Measurements from ENCODE around the gene SEMA6A.

The SEMA6A gene

DNA sequence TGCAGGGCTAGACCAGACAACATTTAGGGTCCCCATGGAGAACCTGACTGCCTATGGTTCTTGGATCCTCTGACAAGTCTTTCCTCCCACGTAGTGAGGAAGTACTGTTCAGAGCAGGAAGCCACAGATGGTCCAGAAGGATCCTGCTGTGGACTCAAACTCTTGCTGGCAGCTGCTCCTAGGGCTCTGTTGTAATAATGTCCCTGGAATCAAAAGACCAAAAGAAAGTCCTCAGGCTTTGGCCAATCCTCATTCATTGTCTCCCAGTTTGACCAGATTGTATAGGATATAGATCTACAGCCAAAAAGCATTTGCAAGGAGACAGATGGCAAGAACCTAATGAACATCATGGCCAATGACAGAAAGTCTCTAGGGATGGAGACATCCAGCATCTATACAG is 53.9 kb downstream of the SEMA6A start:
- Histone ChIP-seq H3K4me3 (replicated peaks; ENCODE audit: insufficient read depth, low read length) (no peak overlapping the region), H3K27me3 (ENCODE audit: insufficient read depth, poor library complexity, severe bottlenecking) (no peaks in the 10 kb centered on the region), H3K27ac (replicated peaks) (no peak overlapping the region)
- TF ChIP-seq POLR2AphosphoS5 (IDR thresholded peaks at IDR 0.05; ENCODE audit: low read depth) (no peak), SPI1 (IDR thresholded peaks at IDR 0.05; ENCODE audit: borderline replicate concordance, low read depth) (no peak), GABPA (IDR thresholded peaks at IDR 0.05; ENCODE audit: low read depth) (no peak)
- TF ChIP-seq, protein P1, sequence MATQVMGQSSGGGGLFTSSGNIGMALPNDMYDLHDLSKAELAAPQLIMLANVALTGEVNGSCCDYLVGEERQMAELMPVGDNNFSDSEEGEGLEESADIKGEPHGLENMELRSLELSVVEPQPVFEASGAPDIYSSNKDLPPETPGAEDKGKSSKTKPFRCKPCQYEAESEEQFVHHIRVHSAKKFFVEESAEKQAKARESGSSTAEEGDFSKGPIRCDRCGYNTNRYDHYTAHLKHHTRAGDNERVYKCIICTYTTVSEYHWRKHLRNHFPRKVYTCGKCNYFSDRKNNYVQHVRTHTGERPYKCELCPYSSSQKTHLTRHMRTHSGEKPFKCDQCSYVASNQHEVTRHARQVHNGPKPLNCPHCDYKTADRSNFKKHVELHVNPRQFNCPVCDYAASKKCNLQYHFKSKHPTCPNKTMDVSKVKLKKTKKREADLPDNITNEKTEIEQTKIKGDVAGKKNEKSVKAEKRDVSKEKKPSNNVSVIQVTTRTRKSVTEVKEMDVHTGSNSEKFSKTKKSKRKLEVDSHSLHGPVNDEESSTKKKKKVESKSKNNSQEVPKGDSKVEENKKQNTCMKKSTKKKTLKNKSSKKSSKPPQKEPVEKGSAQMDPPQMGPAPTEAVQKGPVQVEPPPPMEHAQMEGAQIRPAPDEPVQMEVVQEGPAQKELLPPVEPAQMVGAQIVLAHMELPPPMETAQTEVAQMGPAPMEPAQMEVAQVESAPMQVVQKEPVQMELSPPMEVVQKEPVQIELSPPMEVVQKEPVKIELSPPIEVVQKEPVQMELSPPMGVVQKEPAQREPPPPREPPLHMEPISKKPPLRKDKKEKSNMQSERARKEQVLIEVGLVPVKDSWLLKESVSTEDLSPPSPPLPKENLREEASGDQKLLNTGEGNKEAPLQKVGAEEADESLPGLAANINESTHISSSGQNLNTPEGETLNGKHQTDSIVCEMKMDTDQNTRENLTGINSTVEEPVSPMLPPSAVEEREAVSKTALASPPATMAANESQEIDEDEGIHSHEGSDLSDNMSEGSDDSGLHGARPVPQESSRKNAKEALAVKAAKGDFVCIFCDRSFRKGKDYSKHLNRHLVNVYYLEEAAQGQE (IDR thresholded peaks at IDR 0.05; ENCODE audit: insufficient replicate concordance, low read depth), result no peak
- TF ChIP-seq, protein P2, sequence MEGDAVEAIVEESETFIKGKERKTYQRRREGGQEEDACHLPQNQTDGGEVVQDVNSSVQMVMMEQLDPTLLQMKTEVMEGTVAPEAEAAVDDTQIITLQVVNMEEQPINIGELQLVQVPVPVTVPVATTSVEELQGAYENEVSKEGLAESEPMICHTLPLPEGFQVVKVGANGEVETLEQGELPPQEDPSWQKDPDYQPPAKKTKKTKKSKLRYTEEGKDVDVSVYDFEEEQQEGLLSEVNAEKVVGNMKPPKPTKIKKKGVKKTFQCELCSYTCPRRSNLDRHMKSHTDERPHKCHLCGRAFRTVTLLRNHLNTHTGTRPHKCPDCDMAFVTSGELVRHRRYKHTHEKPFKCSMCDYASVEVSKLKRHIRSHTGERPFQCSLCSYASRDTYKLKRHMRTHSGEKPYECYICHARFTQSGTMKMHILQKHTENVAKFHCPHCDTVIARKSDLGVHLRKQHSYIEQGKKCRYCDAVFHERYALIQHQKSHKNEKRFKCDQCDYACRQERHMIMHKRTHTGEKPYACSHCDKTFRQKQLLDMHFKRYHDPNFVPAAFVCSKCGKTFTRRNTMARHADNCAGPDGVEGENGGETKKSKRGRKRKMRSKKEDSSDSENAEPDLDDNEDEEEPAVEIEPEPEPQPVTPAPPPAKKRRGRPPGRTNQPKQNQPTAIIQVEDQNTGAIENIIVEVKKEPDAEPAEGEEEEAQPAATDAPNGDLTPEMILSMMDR (IDR thresholded peaks at IDR 0.05; ENCODE audit: insufficient read depth, low read length), result no peak
- DNase-seq (ENCODE audit: low read depth in 1 of 2, low spot score in 1 of 2), result no peak

DNA sequence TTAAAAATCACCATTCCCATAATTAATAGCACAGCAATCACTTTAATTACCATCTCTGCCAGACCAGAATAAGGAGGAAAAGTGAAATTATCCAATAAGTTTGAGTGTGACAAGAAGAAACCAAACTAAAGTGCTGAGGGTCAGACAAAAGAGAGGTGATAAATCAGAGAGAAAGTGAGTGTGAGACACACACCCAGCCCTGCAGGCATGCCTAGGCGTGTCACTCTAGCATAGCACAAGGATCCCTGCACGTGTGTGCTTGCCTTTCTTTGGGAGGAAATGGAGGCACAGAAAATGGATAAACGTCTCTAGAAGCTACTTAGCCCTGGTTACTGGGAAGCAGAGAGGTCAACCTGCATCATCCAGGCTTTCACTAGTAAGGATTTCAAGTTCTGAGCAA is 56.2 kb downstream of the SEMA6A start:
- DNase-seq (ENCODE audit: low read depth in 1 of 2, low spot score in 1 of 2), result no peak
- no peak overlapping the region for H3K27ac ChIP-seq (replicated peaks)
- no peaks in the 10 kb centered on the region for H3K27me3 ChIP-seq (ENCODE audit: insufficient read depth, poor library complexity, severe bottlenecking)
- TF ChIP-seq, protein P1 (IDR thresholded peaks at IDR 0.05; ENCODE audit: insufficient replicate concordance, low read depth), result no peak
- TF ChIP-seq GABPA (IDR thresholded peaks at IDR 0.05; ENCODE audit: low read depth) (no peak), POLR2AphosphoS5 (IDR thresholded peaks at IDR 0.05; ENCODE audit: low read depth) (no peak), SPI1 (IDR thresholded peaks at IDR 0.05; ENCODE audit: borderline replicate concordance, low read depth) (no peak)
- TF ChIP-seq, protein P2 (IDR thresholded peaks at IDR 0.05; ENCODE audit: insufficient read depth, low read length), result no peak
- H3K4me3 ChIP-seq (replicated peaks; ENCODE audit: insufficient read depth, low read length), result no peak overlapping the region

DNA sequence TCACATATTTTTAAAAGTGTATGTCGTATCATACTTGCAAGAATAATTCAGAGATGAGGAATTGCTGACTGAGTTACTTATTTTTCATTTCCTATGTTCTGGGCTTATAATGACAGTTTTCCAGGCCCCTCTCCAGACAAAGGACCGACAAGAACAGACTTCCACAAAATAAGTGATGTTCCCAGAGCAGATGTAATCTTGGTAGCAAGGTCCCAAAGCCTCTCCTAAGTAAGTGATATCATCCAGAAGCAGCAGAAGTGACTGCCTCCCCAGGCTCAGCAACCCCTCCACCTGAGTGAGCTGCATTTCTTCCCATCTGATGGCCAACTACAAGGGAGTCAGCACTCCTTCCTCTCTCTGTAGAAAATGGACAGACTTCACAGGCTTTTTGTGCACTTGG is 57.1 kb downstream of the SEMA6A start:
- no peak for DNase-seq (ENCODE audit: low read depth in 1 of 2, low spot score in 1 of 2)
- Histone ChIP-seq H3K27ac (replicated peaks) (no peak overlapping the region), H3K4me3 (replicated peaks; ENCODE audit: insufficient read depth, low read length) (no peak overlapping the region), H3K27me3 (ENCODE audit: insufficient read depth, poor library complexity, severe bottlenecking) (no peaks in the 10 kb centered on the region)
- TF ChIP-seq GABPA (IDR thresholded peaks at IDR 0.05; ENCODE audit: low read depth), result no peak
- TF ChIP-seq, protein P2 (IDR thresholded peaks at IDR 0.05; ENCODE audit: insufficient read depth, low read length), result no peak
- no peak for TF ChIP-seq SPI1 (IDR thresholded peaks at IDR 0.05; ENCODE audit: borderline replicate concordance, low read depth)
- TF ChIP-seq POLR2AphosphoS5 (IDR thresholded peaks at IDR 0.05; ENCODE audit: low read depth), result no peak
- TF ChIP-seq, protein P1 (IDR thresholded peaks at IDR 0.05; ENCODE audit: insufficient replicate concordance, low read depth), result no peak
